K562 (cell line): ENCODE measurements around the gene LBHD1. TPM values are rescaled to one million over a fixed set of nuclear protein-coding genes. Genes with fewer than 3 reads are reported as not detected.
A peak's percentile ranks its signal among the peaks of the same experiment; 100 is the strongest.

ENCODE experiments used
- ATF1 ChIP-seq, 2 experiments: fragments of 450-650 bp in 1 of 2; IDR thresholded peaks; 2 replicates each; pipeline ENCODE4 v1.6.1; 2016; ENCODE audit warnings: missing compliant biosample characterization in 1 of 2, missing genetic modification characterization in 1 of 2
- HDAC8 ChIP-seq: fragments of 450-650 bp; IDR thresholded peaks from 2 replicates; pipeline ENCODE4 v1.6.1; 2016; ENCODE audit warnings: mild to moderate bottlenecking, missing genetic modification characterization, moderate library complexity, missing compliant biosample characterization
- MTA3 ChIP-seq: fragments of 450-650 bp; formaldehyde crosslinking; IDR thresholded peaks from 2 replicates; pipeline ENCODE4 v1.6.1; 2017; ENCODE audit warnings: mild to moderate bottlenecking, borderline replicate concordance
- NR1H2 ChIP-seq: sonication (generic); formaldehyde crosslinking; IDR thresholded peaks from 2 replicates; pipeline ENCODE4 v1.4.0; 2020; ENCODE audit warnings: mild to moderate bottlenecking, missing genetic modification reagents
- NR2C1 ChIP-seq, 2 experiments: fragments of 450-650 bp; IDR thresholded peaks; 2 replicates each; pipeline ENCODE4 v1.6.1; 2017; ENCODE audit warnings: mild to moderate bottlenecking in 2 of 2, antibody characterized with exemption in 1 of 2, inconsistent platforms in 1 of 2, missing compliant biosample characterization in 1 of 2, missing genetic modification characterization in 1 of 2
- NR2C2 ChIP-seq, 2 experiments: fragments of 200-800 bp in 1 of 2; sonication (Bioruptor generic) in 1 of 2; sonication (generic) in 1 of 2; formaldehyde crosslinking in 1 of 2; IDR thresholded peaks; 2 replicates each; pipeline versions ENCODE4 v1.6.1 to v1.8.0; 2016 to 2022; ENCODE audit warnings: mild to moderate bottlenecking in 1 of 2, missing compliant biosample characterization in 1 of 2, missing genetic modification characterization in 1 of 2, missing genetic modification reagents in 1 of 2
- POLR2B ChIP-seq: fragments of 450-650 bp; IDR thresholded peaks from 2 replicates; pipeline ENCODE4 v1.6.1; 2018; ENCODE audit warnings: low read depth; ENCODE audit not compliant: partially characterized antibody
- POLR2G ChIP-seq: fragments of 200-400 bp; formaldehyde crosslinking; IDR thresholded peaks from 2 replicates; pipeline ENCODE4 v1.6.1; 2017; ENCODE audit warnings: low read depth, mild to moderate bottlenecking, antibody characterized with exemption, low read length, moderate library complexity
- PRDM10 ChIP-seq: fragments of 450-650 bp; IDR thresholded peaks from 2 replicates; pipeline ENCODE4 v1.6.1; 2018; ENCODE audit not compliant: partially characterized antibody
- SMAD4 ChIP-seq: fragments of 250-450 bp; sonication (Bioruptor Pico); conservative IDR thresholded peaks from 2 replicates; pipeline ENCODE4 v1.8.0; 2021; ENCODE audit warnings: inconsistent platforms, mild to moderate bottlenecking, moderate library complexity
- YY1 ChIP-seq, 3 experiments: IDR thresholded peaks; 2 replicates each; pipeline ENCODE4 v1.6.1; 2011; ENCODE audit warnings: low read length in 2 of 3, mild to moderate bottlenecking in 2 of 3, moderate library complexity in 2 of 3, borderline replicate concordance in 1 of 3, control low read depth in 1 of 3, low read depth in 1 of 3; ENCODE audit not compliant: insufficient read depth in 3 of 3, insufficient replicate concordance in 2 of 3, control insufficient read depth in 1 of 3, insufficient read length in 1 of 3; ENCODE audit errors: extremely low read depth in 1 of 3
- ZNF143 ChIP-seq: sonication (generic); formaldehyde crosslinking; IDR thresholded peaks from 2 replicates; pipeline ENCODE4 v1.9.0; 2022; ENCODE audit warnings: mild to moderate bottlenecking, missing genetic modification reagents
- ZNF23 ChIP-seq: fragments of 250-450 bp; sonication (Bioruptor Pico); IDR thresholded peaks from 2 replicates; pipeline ENCODE4 v1.4.0; 2020; ENCODE audit warnings: mild to moderate bottlenecking
- ZNF436 ChIP-seq: fragments of 250-450, 450-650 bp; sonication (Bioruptor Pico); formaldehyde crosslinking; IDR thresholded peaks from 2 replicates; pipeline ENCODE4 v1.7.0; 2020; ENCODE audit warnings: mild to moderate bottlenecking
- ZNF609 ChIP-seq: sonication (generic); formaldehyde crosslinking; IDR thresholded peaks from 2 replicates; pipeline ENCODE4 v1.8.1; 2023; ENCODE audit warnings: missing genetic modification reagents, mild to moderate bottlenecking, borderline replicate concordance
- polyA plus RNA-seq, 8 experiments: library from polyadenylated mRNA; depleted of rRNA in 4 of 8; stranded (reverse) in 5 of 8; unstranded in 3 of 8; fragments of >200 nt; fragmentation: Nextera tagmentation in 2 of 8; fragmentation: Illumina TruSeq in 1 of 8; extraction: Ambion mirVana in 2 of 8; extraction: Trizol in 1 of 8; gene quantifications; 2 replicates each; pipeline versions ENCODE4 v1.2.1 to v1.2.3, GENCODE V29; 2011 to 2014; ENCODE audit warnings: inconsistent platforms in 1 of 8, missing spikeins in 1 of 8
- total RNA-seq, 7 experiments: library from RNA; depleted of rRNA in 6 of 7; stranded (reverse); fragments of >200 nt in 6 of 7; fragmentation: Illumina TruSeq in 2 of 7; extraction: Trizol in 2 of 7; gene quantifications; 2 replicates each; pipeline versions ENCODE4 v1.2.1 to v1.2.3, GENCODE V29; 2011 to 2021; ENCODE audit warnings: low replicate concordance in 1 of 7

The LBHD1 gene
- total and polyA plus RNA-seq, 9 of the 15 experiments (the other 6 are each of a cell fraction or from before 2014, with no cell fraction given) = 2.6 to 28.0 (median 12.5) TPM

- TF ChIP-seq PRDM10 (peak; percentile 13), NR1H2 (CRISPR knock-in tag) (peak; percentile 0; the same call in 1 of the 2 replicates), ATF1 (CRISPR knock-in tag; IDR thresholded peaks at IDR 0.05) (no peak), ATF1 (tag; IDR thresholded peaks at IDR 0.05) (peak; percentile 39; the same call in 1 of the 2 replicates), HDAC8 (tag) (0 out of 2 replicates have a peak, but pooled peaks have one; percentile 32), POLR2G (peak; percentile 84), ZNF436 (CRISPR knock-in tag) (peak; percentile 51; the same call in 1 of the 2 replicates), MTA3 (peak; percentile 81), ZNF609 (CRISPR knock-in tag) (0 out of 2 replicates have a peak, but pooled peaks have one; percentile 44), NR2C1 (IDR thresholded peaks at IDR 0.05) (no peak), NR2C1 (tag; IDR thresholded peaks at IDR 0.05) (no peak), NR2C2 (CRISPR knock-in tag; IDR thresholded peaks at IDR 0.05) (0 out of 2 replicates have a peak, but pooled peaks have one; percentile 23), NR2C2 (tag; IDR thresholded peaks at IDR 0.05) (no peak), ZNF23 (CRISPR knock-in tag) (no peak), SMAD4 (CRISPR knock-in tag) (0 out of 2 replicates have a peak, but pooled peaks have one; percentile 25), YY1 (IDR thresholded peaks at IDR 0.05; ENCODE audit: borderline replicate concordance in 1 of 3, control insufficient read depth in 1 of 3, extremely low read depth in 1 of 3, insufficient read depth in 3 of 3, insufficient read length in 1 of 3, insufficient replicate concordance in 2 of 3, low read depth in 1 of 3, low read length in 2 of 3) (peak in 1 of 3 experiments; percentile 12), POLR2B (peak; percentile 70), ZNF143 (0 out of 2 replicates have a peak, but pooled peaks have one; percentile 33)
These were observed 34.1 kb upstream of the LBHD1 start (continued) for GRCh38 chr11:62705880-62706849.
